Psoas muscle (tissue), 8 donors: ENCODE measurements around the gene PRDX1. TPM values are rescaled to one million over a fixed set of nuclear protein-coding genes. Genes with fewer than 3 reads are reported as not detected.

ENCODE experiments used
- ATAC-seq, 4 donors: fragments of 200-7000 bp; cut with Tn5 transposase; one replicate each; pipeline ENCODE4 v1.9.1; 2020; ENCODE audit warnings: moderate library complexity in 3 of 4, mild to moderate bottlenecking in 2 of 4
- DNase-seq, 2 donors: peaks; one replicate each; pipeline ENCODE4 v3.0.0-alpha.2; 2020
- H3K27ac ChIP-seq: fragments of 200-600 bp; one replicate; pipeline ENCODE4 v1.8.0; 2022
- H3K27me3 ChIP-seq, 3 donors: fragments of 200-600 bp in 1 of 3; one replicate each; pipeline versions ENCODE4 v1.6.1 to v1.8.0; 2013 to 2022; ENCODE audit warnings: low read length in 2 of 3, mild to moderate bottlenecking in 2 of 3, moderate library complexity in 1 of 3; ENCODE audit not compliant: insufficient read depth in 3 of 3
- H3K36me3 ChIP-seq, 2 donors: fragments of 200-600 bp in 1 of 2; one replicate each; pipeline versions ENCODE4 v1.6.1 to v1.8.0; 2013 to 2022; ENCODE audit warnings: low read depth in 1 of 2, mild to moderate bottlenecking in 1 of 2, moderate library complexity in 1 of 2; ENCODE audit not compliant: insufficient read depth in 1 of 2
- H3K4me1 ChIP-seq: fragments of 200-600 bp; one replicate; pipeline ENCODE4 v1.8.0; 2022
- H3K4me3 ChIP-seq: fragments of 200-600 bp; one replicate; pipeline ENCODE4 v1.8.0; 2022; ENCODE audit warnings: mild to moderate bottlenecking
- H3K9me3 ChIP-seq: fragments of 200-600 bp; one replicate; pipeline ENCODE4 v1.8.0; 2022
- CTCF ChIP-seq: fragments of 200-600 bp; IDR thresholded peaks from one replicate; pipeline ENCODE4 v1.8.0; 2022; ENCODE audit warnings: antibody characterized with exemption
- WGBS, 3 donors: extraction: QIAGEN DNeasy Blood & Tissue Kit; methylation state at CpG; one replicate each; pipeline versions ENCODE4 v1.1.6 to v1.1.7; 2013; 5-methylcytosine and 5-hydroxymethylcytosine counted together
- intact Hi-C, 2 donors: fragments of 100-400 bp; cut with DNase I; formaldehyde crosslinking; loops; one replicate each; pipeline versions ENCODE4 v1.11.0 to v1.14.2; 2022
- polyA plus RNA-seq, 3 donors: library from polyadenylated mRNA; stranded (reverse); fragments of 200-250 nt; gene quantifications; one replicate each; pipeline ENCODE4 v1.2.3, GENCODE V29; 2013
- total RNA-seq, 4 donors: library from RNA; stranded (reverse); fragmentation: NEBNext Ultra II Directional in 2 of 4; extraction: Animal tissue kit (Norgen Biotek cat#: 25700) in 2 of 4; gene quantifications; one replicate each; pipeline versions ENCODE4 v1.2.1 to v1.2.4, GENCODE V29; 2021 to 2023
- donor health status: healthy with polysubstance abuse.
- donor health status: DM: no; HTN: no; CAD: no; lungs with moderate emphysema.
- donor health status: Bipolar disorder and iron deficiency.
- donor health status: healthy.
- donor health status: DM: yes; HTN: yes; CAD: no.
- donor health status: DM: no; HTN: no; CAD: no.
- donor health status: DM: no; HTN: no; CAD: no.
- donor health status: DM: yes; HTN: yes; CAD: no.

PRDX1 gene
- total and polyA plus RNA-seq, 7 donors = 354 to 1,179 (median 524) TPM

DNA sequence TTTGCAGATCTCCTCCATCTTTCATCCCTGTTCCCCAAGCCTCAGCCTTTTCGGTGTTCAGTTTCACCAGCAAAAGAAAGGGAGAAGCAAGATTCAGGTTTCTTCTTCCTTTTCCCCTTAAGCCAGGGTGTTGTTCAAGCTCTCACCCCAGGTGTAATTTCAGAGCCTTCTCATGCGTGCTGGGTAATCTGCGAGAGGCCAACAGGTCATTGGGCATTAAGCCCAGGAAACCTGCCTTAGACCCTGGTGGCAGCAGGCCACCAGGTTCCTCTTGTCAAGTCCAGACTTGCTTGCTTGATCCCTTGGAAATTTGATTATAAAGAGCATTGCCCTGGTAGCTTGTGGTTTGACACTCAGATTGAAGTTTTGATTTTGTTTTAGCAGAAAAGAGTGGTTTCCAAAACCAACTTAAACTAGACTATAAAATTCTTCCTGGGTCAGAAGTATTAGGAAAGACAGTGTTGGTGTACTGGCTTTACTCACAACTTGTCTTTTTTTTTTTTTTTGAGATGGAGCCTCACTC, 35.8 kb upstream of the PRDX1 start:
- no peak overlapping the region for H3K4me3 ChIP-seq
- 34 to 53% (median 44%) methylated on average over 3 of the region's 3 CpGs for WGBS, 3 donors
- intact Hi-C loops = no loop called here
- peak overlapping the region; percentile 65 for H3K27ac ChIP-seq
- no peak for DNase-seq
- H3K4me1 ChIP-seq = peaks cover 10% of the 10 kb centered on the region
- ATAC-seq = peak in 2 of 4 donors; percentile 42 to 88
- peaks cover 0 to 48% of the 10 kb centered on the region in 2 donors for H3K36me3 ChIP-seq
- no peaks in the 10 kb centered on the region for H3K9me3 ChIP-seq
- TF ChIP-seq CTCF = no peak
- no peaks in the 10 kb centered on the region for H3K27me3 ChIP-seq

DNA sequence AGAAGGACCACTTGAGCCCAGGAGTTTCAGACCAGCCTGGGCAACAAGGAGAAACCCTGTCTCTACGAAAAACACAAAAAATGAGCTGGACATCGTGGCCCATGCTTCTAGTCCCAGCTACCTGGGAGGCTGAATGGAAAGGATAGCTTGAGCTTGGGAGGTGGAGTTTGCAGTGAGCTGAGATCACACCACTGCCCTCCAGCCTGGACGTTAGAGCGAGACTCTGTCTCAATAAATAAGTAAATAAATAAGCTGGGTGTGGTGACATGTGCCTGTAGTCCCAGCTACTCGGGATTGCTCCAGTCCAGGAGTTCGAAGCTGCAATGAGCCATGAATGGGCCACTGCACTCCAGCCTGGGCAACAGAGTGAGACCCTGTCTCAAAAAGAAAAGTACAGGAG, 32.5 kb upstream of the PRDX1 start:
- Histone ChIP-seq H3K27me3 (no peaks in the 10 kb centered on the region), H3K27ac (no peak overlapping the region), H3K36me3 (peaks cover 0 to 35% of the 10 kb centered on the region in 2 donors), H3K4me3 (no peak overlapping the region), H3K4me1 (peaks cover 21% of the 10 kb centered on the region), H3K9me3 (no peaks in the 10 kb centered on the region)
- no peak for TF ChIP-seq CTCF
- WGBS, 3 donors = 82 to 90% (median 86%) methylated on average over 6 of the region's 6 CpGs
- ATAC-seq (no peak), DNase-seq (no peak)
- intact Hi-C loops = no loop called here

- no peaks in the 10 kb centered on the region for H3K27me3 ChIP-seq
- no peak for TF ChIP-seq CTCF
- intact Hi-C loops = no loop called here
- no peaks in the 10 kb centered on the region for H3K9me3 ChIP-seq
- DNase-seq (no peak), ATAC-seq (no peak)
- H3K36me3 ChIP-seq = peaks cover 0 to 35% of the 10 kb centered on the region in 2 donors
- no peak overlapping the region for H3K27ac ChIP-seq
- peaks cover 16% of the 10 kb centered on the region for H3K4me1 ChIP-seq
- H3K4me3 ChIP-seq = peak overlapping the region; percentile 92
- 87 to 94% (median 94%) methylated on average over 1 of the region's 1 CpG for WGBS, 3 donors
Measured at GRCh38 chr1:45552331-45552730, 30.6 kb upstream of the PRDX1 start.

DNA sequence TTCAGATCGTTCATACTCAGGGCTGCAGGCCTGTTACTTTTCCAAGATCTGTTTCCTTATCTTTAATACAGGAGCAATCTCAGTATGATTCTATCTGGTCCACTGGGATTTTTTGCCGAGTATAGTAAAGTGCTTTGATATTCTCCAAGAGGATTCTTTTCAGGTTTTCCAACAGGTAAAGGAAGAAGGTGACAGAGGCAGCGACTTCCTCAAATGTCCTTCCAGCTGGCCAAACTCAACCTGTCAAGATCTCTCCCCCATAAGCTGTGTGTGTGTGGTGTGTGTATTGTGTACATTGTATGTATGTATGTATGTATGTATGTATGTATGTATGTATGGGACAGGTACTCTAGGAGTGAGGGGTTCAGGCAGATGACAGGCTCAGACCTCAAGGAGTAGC, 30.0 kb upstream of the PRDX1 start:
- Histone ChIP-seq H3K36me3 (peaks cover 0 to 35% of the 10 kb centered on the region in 2 donors), H3K9me3 (no peaks in the 10 kb centered on the region), H3K4me1 (peaks cover 12% of the 10 kb centered on the region), H3K4me3 (peak overlapping the region; percentile 92), H3K27me3 (no peaks in the 10 kb centered on the region), H3K27ac (peak overlapping the region; percentile 96)
- WGBS, 3 donors = 22 to 28% (median 23%) methylated on average over 3 of the region's 3 CpGs
- no peak for ATAC-seq
- no peak for TF ChIP-seq CTCF
- intact Hi-C loops = no loop called here
- no peak for DNase-seq
